Activated effector memory CD4-positive, alpha-beta T cell treated with Interleukin-2 at 50 U/mL for 16 hours (primary cell): Measurements from ENCODE around the gene LMNA.
"Not testable (repeated sequence)": the region's sequence is repeated elsewhere in the genome, so short reads cannot be mapped to it uniquely, and the experiment has no call there.

Experiments used
- DNase-seq: peaks from one replicate; pipeline ENCODE4 v3.0.0-alpha.2; 2020

The LMNA gene

DNA sequence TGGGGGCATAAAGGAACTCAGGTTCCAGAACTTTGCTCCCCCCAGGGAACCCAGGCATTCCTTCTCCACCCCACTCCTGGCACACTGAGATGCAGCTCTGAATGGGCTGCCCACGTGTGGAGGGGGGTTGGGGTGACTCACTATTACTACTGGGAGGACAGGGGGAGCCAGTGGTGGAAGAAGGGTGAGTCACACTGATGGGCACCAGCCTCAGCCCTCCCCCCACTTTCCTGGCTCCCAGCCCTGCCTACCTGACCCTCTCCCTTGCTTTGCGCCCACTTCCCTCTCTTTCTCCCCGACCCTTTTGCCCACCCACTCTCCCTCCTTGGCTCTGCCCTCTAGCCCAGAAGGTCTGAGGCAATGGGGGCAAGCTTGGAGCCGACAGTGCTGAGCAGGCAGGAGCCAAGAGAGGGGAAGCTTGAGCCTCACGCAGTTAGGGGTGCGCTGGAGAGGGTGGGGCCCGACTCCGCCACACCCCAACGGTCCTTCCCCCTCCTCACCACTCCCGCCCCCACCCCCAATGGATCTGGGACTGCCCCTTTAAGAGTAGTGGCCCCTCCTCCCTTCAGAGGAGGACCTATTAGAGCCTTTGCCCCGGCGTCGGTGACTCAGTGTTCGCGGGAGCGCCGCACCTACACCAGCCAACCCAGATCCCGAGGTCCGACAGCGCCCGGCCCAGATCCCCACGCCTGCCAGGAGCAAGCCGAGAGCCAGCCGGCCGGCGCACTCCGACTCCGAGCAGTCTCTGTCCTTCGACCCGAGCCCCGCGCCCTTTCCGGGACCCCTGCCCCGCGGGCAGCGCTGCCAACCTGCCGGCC, at the start of gene LMNA:
Gene LMNA (plus strand): TSS at position 611 of the 818 bp plus-strand sequence. CDS start 208 bp downstream, outside the sequence.
- DNase-seq, result peak; percentile 70

DNA sequence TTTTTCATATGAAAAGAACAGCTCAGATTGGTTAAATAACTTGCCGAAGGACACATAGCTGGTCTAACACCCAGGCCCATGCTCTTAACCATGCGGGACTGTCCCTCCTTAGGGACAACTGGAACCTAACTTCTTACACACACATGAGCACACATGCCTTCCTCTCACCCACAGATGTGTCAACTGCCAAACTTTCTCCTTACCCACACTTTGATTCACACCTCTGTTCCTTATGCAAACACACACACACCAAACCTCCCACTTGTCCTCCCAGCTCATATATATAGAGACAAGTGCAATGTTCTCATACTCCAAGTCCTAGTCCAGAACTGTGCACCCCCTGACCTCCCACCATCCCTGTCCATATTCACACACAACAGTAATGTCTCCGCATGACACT, 49.3 kb upstream of the LMNA start:
- no peak for DNase-seq

DNA sequence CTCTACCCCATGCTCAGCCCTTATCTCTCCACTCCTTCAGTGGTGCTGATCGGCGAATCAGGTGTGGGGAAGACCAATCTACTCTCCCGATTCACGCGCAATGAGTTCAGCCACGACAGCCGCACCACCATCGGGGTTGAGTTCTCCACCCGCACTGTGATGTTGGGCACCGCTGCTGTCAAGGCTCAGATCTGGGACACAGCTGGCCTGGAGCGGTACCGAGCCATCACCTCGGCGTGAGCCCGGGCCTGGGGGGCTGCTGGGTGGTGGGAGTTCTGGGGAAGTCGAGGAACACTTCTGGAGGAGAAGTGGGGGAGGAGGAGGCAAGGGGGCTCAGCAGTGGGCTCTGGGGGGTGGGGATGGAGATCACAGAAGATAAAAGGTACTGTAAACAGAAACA, 48.6 kb upstream of the LMNA start:
- DNase-seq, result no peak

DNA sequence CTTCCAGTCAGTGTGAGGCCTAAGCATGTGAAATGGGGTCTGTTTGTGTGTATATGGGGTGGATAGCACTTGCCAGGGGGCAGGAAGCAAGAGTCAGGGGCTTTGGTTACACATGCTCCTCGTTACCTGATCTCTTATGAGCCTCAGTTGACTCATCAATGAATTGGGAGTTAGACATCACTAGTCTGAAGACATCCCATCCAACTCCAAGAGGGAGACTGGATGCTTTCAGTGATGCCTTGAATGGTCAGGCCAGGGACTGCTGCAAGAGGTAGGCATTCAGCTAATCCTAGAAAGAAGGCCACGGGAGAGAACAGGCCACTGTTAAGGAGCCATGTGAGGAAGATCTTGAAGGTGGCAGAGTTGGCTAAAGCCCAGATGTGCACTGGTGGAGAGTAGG, 47.2 kb upstream of the LMNA start:
- no peak for DNase-seq

DNA sequence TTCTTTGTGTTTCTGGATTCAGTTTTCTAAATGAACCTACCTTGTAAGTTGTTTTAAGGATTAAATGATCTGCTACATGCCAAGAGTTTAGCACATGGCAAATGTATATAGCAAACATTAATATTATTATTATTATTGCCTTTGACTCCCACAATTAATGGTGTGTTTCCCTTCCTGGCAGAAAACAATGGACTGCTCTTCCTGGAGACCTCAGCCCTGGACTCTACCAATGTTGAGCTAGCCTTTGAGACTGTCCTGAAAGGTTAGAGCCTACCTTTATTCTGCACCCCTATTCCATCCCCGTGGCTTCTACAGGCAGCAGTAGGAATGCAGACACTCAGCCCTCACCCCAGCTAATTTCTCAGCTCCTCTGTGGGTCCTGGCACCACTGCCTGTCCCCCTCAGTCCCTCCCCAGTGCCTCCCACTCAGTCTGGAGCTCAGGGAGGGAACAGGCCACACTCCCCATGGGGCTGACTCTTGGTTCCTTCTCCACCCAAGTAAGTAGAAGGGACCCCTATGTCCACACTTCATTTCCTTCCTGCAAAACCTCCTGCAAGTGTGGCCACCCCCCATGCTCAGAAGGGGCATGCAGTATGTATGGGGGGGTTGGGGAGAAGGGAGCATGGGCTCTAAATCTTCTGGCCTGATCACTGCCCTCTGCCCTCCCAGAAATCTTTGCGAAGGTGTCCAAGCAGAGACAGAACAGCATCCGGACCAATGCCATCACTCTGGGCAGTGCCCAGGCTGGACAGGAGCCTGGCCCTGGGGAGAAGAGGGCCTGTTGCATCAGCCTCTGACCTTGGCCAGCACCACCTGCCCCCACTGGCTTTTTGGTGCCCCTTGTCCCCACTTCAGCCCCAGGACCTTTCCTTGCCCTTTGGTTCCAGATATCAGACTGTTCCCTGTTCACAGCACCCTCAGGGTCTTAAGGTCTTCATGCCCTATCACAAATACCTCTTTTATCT, 44.7 kb upstream of the LMNA start:
- no peak for DNase-seq

DNA sequence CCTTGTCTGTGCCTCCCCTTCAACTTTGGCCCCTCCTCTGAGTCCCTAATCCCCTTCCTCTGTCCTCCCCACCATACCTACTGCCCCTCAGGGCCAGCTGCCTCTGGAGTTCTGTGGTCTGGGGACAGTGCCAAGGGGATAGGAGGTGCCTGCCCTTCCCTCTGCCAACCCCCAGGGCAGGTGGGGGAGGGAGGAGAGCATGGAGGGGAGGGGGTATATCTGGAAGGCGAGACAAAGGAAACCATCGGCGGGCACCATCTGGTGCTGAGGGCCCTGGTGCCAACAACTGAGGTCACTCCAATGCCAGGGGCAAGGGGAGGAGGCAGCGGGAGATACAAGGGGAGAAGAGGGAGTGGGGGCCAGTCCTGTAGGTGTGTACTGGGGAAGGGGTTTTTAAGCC, 44.0 kb upstream of the LMNA start:
- DNase-seq, result no peak

DNA sequence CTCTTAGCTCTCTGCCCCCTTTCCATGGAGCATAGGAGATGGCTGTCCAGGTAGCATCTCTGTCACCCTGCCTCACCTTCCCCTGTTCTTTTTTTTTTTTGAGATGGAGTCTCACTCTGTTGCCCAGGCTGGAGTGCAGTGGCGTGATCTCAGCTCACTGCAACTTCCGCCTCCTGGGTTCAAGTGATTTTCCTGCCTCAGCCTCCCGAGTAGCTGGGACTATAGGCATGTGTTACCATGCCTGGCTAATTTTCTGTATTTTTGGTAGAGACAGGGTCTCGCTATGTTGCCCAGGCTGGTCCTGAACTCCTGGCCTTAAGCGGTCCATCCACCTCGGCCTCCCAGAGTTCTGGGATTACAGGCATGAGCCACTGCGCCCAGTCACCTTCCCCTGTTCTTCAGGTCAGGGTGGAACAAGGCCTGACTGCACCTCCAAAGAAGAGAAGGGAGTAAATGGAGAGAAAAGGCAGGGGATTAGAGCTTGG, 43.1 kb upstream of the LMNA start:
- DNase-seq, result not testable (repeated sequence)

DNA sequence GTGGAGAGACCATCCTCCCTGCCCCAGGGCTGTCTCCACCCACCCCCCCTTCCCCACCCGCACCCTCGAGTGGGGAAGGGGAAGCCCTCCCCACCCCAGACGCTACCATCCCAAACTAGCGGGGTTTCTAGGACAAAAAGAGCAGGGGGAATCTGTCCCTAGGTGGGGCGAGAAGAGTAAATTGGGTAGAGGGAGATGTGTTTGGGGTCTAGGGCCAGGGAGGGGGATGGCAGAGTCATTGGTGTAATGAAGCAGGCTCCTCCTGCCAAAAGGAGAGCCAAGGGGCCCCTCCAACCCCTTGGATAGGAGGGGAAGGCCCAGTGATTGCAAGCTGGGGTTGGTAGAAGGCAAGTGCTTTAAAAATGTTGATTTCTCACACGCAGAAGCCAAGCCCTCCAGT, 42.3 kb upstream of the LMNA start:
- DNase-seq, result no peak

DNA sequence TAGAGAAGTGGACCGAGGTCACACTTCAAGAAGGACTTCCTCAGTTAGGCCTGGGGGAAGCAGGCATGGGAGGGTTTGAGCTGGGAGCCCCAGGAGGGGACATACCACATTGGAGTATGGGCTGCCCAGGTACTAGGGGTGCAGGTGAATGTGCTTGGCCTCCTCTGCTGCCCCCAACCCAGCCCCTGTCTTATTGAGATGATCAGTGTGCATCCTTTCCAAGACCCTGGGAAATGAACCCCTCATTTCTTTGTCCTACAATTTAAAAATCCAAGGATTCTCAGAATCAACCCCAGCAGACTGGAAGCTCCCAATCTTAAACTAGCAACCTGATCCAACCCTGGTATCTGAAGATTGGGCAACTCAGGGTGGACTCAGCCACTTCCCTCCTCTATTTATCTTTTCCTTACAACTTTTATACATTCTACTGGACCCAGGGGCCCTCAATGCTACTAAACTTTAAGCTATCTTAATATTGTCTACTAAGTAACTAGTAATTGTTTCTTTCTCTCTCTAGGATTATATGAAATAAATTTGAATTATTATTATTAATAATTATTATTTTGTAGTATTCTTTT, 41.3 kb upstream of the LMNA start:
- no peak for DNase-seq

DNA sequence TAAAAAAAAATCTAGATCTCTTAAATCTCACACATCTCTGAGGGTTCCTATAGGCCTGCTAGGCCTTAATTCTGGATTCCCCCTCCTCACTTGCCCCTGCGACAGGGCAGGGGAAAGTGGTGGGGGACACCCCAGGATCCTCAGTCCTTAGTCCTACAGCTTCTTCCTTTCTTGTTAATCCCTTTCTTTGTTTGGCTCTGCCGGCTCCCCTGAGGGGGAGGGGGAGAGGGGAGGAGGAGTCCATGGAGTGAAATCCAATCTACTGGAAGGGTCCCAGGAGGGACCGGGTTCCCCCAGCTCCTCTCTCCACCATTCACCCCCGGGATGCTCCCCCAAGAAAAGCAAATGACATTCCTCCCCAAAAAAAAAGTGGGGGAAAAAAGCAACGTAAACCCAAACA, 40.8 kb upstream of the LMNA start:
- no peak for DNase-seq

DNA sequence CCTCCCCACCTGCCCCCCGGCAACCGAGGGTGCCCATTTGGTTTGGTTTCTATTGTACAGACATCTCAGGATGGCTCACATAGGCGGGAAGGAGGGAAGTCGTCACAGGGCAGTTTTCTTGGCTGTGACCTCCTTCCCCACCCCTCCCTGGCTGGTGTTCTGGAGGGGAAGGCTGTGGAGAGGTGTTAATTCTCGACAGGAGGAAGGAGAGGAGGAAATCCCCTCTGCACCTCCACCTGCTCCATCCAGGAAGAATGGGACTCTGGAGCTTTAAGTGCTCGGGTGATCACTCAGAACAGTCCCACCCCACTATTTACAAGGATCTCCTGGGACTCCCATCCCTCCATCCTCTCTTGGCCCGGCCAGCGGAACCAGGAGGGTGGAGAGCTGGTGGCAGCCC, 39.9 kb upstream of the LMNA start:
- DNase-seq, result no peak

DNA sequence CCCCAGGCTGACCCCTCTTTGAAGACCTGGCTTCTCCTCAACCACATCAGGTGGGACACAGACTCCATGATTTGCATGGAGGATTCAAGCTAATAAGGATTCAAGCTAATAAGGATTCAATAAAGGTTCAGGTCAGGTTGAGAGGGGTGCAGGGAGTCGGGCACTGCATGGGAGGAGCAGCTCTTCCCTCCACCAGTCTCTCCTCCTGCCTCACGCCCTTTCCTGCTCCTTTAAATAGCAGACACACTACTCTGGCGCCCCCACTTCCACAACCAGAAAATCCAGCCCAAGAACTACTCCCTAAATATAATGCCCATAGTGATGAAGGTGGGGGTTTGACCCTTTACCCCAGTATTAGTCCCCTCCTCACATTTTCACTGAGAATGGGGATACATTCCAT, 39.3 kb upstream of the LMNA start:
- DNase-seq, result no peak

DNA sequence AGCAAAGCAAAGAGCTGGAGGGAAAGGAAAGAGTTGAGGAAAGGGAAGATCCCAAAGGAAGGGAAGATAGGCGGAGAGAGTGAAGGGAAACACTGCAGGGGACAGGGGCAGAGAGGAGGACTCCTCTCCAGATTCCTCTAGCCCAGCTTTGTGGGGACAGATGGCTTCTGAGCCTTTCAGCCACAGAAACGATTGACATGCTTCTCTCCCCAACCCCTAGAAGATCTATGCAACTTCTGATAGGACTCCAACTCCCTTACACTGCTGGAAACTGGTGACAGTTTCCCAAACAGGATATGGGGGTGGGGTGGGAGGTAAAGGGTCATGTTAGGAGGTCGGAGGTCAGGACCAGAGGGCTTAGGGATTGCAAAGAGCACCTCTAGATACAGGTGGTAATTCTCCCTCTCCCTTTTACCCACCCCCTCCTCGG, 38.7 kb upstream of the LMNA start:
- DNase-seq, result no peak

DNA sequence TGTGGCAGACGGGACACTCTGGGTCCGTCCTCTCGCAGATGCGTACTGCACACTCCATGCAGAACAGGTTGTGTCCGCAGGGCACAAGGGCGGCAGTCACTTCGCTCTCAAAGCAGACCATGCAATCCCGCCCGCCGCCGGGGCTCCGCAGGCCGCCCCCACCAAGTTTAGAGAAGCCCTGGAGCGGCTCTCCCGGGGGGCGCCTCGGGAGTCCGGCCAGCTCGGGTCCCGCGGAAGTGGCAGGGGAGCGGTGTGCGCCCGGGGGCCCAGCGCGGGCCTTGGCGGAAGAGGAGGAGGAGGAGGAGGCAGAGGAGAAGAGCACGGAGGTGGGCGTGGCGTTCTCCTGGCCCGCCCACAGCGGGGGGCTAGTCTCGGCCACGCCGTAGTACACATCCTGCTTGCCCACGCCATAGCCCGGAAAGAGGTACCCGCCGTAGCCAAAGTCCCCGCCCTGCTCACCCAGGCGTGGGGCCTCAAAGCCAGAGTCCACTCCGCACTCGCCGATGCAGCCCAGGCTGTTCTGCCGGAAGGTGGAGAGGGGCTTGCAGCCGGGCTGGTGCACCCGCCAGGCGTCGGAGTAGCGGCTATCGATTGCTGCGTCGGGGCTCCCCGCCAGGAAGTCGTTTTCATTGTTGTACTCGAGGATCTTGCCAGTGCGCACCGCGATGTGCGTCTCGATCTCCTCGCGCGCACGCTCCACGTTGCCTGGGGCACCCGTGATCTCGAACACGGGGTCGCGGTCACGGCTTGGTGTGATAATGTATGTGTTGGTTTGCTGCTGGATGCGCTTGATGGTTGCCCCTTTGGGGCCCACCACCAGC, 37.7 kb upstream of the LMNA start:
- DNase-seq, result no peak

DNA sequence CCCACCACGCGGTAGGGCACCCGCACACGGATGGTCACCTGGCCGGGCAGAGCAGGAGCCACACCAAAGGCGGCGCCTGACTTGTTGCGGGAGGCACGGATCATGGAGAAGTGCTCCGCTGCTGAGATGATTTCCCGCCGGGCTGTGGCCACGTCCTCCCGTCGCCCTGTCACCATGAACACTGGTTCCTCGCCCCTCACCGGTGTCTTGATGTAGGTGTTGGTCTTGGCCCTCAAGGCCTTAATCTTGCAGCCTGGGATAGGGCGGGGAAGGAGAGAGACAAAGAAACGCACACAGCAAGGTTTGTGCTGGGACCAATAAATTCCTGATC, 37.1 kb upstream of the LMNA start:
- DNase-seq, result no peak

DNA sequence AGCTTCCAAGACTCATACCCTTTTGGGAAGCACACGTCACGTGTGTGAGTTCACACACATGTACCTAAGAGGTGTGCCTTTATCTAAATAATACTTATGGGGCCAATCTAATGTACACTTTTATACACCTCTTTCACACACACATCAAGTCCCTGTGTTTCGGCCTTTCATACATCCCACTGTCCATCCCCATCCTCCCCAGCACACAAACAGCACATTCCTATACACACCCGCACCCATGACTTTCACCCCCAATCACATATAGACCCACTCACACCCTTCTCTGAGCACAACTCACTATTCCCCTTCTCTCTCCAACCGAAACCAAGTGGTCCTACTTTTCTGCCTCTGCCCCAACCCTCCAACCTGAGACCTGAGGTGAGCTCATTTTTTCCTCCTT, 35.8 kb upstream of the LMNA start:
- no peak for DNase-seq

DNA sequence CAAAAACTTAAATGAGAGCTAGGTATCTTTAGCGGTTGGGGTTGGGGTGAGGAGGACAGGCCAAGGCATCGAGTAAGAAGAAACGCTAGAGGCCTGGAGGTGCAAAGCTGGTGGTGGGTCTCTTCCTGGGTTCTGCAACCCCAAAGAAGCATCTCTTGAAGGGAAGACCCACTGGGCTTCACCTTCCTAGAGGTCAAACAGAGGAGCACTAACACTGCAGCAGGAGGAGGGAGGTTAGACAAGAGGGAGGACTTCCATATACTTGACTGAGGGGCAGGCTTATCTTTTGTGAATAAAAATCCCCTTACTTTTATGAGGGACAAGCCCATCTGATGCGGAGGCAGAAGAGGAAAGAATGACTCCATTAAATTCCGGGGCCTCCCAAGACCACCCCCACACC, 34.7 kb upstream of the LMNA start:
- DNase-seq, result no peak

DNA sequence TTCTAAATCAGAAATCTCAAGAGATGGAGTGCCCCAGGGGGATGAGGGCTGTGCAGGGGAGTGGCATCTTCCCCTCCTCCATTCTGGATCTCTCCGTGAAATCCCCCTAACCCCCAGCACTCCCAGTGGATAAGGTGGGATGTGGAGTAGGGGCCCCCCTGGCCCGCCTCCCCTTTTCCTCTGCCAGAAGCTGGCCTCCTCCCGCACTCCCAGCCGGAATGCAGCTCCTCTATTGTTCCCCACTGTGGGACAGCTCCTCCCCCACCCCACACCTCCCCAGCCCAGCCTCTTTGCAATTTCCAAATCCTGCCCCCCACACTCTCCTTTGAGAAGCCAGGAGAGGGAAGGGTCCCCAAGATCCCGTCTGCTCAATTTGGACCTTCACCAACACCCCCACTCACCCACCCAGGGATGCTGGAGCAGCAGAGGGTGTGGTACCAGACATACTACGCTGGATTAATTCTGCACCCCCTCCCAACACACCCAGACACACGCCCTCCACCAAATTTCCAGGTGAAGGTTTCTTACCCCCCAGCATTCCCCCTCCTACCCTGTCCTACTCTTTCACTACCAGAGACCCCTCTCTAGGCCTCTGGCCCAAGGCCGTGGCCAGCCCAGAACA, 34.2 kb upstream of the LMNA start:
- no peak for DNase-seq

DNA sequence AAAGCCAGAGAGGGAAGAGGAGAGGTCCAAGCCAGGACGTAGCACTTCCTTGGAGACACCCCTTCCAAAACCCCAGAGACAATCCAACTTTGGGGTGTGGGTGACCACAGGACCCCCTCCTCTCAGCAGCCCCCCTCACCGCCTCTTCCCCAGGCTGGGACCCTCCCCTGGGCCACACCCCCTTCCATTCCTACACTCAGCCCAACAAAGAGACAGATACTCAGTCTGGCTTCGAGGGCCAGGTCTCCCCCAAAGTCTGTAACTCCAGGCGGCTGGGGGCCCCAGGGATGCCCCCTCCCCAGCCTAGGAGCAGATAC, 33.7 kb upstream of the LMNA start:
- no peak for DNase-seq

DNA sequence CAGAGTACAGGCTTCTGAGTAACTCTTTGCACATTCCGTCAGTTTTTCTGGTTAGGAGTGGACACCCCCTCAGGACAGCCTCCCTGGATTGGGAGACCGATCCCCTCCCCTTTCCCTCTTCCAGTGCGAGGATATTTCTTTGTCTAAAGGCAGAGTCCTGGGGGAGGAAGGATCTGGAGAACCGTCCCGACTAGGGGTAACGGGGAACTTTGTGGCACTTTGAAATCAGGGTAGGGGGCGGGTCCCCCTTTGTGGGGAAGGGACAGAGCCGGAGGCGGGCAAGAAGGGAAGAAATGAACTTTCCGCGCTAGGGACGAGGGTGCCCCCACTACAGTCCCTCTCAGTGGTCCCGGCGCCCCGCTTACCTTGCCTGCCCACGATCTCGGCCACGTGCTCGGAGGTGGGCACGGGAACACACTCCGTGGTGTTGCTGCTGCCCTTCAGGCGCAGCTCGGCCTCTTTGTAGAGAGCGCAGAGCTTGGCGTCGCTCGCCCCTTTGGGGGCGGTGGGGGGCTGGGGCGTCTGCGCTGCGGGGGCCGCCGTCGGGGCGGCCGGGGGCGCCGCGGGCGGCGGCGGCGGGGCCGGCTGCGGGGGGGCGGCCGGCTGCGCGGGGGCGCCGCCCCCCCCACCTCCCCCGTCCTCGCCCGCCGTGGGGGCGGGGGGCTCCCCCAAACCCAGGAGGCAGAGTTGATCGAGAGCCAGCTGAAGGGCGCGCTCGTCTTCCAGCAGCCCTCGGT, 33.2 kb upstream of the LMNA start:
- no peak for DNase-seq

DNA sequence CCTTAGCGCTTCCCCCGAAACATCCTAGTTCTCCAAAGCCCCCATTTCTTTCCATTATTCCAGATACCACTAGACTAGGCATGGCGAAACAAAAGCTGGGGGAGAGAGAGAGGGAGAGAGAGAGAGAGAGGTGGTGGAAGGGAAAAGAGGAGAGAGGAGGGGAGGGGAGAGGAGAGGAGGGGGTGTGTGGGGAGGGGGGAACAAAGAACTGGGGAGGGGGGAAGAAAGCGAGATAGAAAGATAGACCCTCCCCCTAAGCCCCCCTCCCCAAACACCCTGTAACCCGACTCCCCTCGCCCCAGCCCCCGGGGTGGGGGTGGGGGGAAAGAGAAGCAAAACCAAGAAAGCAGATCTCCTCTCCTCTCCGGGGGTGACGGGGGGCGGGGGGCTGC, 32.6 kb upstream of the LMNA start:
- no peak for DNase-seq
